ENCODE data around the gene BCAP29.
"Not testable (repeated sequence)": the region's sequence is repeated elsewhere in the genome, so short reads cannot be mapped to it uniquely, and the experiment has no call there.

Gene BCAP29

DNA sequence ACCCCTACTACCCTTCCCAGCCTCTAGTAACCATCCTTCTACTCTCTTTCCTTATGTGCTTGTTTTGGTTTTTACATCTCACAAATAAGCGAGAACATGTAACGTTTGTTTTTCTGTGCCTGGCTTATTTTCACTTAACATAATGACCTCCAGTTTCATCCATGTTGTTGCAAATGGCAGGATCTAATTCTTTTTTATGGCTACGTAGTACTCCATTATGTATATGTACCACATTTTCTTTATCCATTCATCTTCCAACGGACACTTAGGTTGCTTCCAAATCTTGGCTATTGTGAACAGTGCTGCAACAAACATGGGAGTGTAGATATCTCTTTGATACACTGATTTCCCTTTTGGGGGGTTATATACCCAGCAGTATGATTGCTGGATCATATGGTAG, 47.0 kb downstream of the BCAP29 start:
- no peak for DNase-seq

DNA sequence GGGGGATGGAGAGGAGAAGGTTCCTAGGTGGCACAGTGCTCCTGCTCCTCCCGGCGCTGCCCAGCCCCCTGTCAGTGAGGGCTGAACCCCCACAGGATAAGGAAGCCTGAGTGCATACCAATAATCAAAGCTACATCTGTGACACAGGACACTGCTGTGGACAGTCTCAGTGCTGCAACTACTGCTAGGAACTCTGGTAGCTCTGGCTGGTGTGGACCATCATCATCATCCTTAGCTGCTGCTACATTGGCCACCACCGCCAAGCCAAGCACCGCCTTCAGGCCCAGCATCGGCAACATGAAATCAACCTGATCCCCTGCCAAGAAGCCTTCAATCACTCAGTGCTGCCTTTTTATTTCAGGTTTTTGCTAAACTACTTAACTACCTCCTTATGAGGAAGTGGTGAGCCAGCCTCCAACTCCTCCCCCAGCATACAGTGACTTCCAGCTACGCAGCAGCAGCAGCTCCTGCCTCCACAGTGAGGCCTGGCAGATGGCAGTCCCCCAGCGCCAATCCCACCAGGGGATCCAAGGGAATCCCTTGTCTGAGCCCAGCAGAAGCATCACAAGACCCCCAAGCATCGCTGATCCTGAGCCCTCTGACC, 48.5 kb downstream of the BCAP29 start:
- DNase-seq, result no peak

GRCh38 chr7:107630342-107630741, 50.3 kb downstream of the BCAP29 start:
- DNase-seq, result no peak

GRCh38 chr7:107631588-107632491, 51.8 kb downstream of the BCAP29 start:
- no peak for DNase-seq

DNA sequence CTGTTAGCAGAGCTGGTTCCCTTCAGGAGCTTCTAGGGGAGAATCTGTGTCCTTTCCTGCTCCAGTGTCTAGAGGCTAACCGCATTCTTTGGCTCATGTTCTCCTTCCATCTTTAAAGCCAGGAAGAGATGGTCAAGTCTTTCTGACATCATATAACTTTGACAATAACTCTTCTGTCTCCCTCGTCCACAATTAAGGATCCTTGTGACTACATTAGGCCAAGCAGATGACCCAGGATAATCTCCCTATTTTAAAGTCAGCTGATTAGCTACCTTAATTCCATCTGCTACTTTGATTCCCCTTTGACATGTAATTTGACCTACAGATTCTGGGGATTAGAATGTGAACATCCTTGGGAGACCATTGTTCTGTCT, 52.4 kb downstream of the BCAP29 start:
- DNase-seq, result no peak

DNA sequence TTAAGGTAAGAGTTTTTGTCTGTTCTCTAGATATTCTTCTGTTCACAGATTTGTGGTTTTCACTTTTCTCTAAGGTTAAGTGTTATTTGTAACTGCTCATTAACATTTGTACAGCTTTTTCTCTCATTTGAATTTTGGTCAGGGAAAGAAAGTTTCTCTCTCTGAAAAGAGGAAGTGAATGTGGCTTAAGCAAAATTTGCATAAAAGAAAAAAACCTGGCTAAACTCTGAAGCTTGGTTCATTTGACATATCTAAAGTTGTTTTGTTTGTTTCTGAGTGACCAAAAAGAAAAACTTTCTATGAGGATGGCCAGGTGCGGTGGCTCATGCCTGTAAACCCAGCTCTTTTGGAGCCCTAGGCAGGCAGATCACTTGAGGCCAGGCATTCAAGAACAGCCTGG, 58.5 kb downstream of the BCAP29 start:
- no peak for DNase-seq

- DNase-seq, result not testable (repeated sequence)
Observed at GRCh38 chr7:107639070-107639469, 59.0 kb downstream of the BCAP29 start.

GRCh38 chr7:107641676-107642075, 61.6 kb downstream of the BCAP29 start:
- no peak for DNase-seq

- DNase-seq, result no peak
Observed at GRCh38 chr7:107642501-107642900, 62.5 kb downstream of the BCAP29 start.

- no peak for DNase-seq
Observed at GRCh38 chr7:107643407-107643806, 63.4 kb downstream of the BCAP29 start.

GRCh38 chr7:107643938-107644308, 63.9 kb downstream of the BCAP29 start:
- DNase-seq, result no peak

GRCh38 chr7:107644309-107644974, 64.4 kb downstream of the BCAP29 start:
- no peak for DNase-seq

GRCh38 chr7:107652642-107653041, 72.6 kb downstream of the BCAP29 start:
- no peak for DNase-seq

GRCh38 chr7:107658467-107658866, 78.4 kb downstream of the BCAP29 start:
- no peak for DNase-seq

DNA sequence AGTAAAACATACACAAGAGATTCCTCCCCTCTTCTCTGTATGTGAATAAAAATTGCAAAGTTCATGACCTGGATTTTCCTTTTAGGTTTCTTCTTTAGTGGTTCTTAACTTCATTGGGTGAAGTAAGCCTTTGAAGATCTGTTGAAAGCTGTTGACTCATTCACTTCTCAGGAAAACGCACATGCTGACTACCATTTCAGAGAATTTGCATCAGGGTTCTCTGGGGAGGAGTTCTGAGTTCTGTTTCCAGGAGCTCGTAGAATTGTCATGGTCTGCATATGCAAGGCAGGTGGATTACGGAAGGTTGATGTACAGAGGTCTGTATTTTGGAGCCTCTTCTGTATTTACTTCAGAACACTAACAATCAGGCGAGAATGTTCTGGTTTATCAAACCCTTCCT, 79.6 kb downstream of the BCAP29 start:
- peak; percentile 3 for DNase-seq

DNA sequence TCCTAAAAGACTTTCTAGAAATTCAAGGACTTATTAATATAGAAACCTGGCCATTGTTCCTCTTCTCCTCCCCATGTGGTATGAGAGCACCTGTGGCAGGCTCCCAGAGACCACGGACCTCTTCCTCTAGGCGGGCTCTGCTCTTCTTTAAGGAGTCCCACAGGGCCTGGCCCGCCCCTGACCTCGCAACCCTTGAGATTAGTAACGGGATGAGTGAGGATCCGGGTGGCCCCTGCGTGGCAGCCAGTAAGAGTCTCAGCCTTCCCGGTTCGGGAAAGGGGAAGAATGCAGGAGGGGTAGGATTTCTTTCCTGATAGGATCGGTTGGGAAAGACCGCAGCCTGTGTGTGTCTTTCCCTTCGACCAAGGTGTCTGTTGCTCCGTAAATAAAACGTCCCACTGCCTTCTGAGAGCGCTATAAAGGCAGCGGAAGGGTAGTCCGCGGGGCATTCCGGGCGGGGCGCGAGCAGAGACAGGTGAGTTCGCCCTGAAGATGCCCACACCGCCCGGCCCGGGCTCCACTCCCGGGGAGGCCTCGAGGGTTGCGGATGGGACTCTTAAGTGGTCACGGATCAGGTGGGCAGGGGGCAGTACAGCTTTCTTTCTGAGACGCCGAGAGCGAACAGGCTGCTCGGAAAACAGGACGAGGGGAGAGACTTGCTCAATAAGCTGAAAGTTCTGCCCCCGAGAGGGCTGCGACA, 80.5 kb downstream of the BCAP29 start, which contains the start of gene SLC26A4:
TSS of gene SLC26A4 (plus strand) at position 448 of the 700 bp plus-strand sequence. CDS start 814 bp downstream, outside the sequence.
- no peak for DNase-seq

DNA sequence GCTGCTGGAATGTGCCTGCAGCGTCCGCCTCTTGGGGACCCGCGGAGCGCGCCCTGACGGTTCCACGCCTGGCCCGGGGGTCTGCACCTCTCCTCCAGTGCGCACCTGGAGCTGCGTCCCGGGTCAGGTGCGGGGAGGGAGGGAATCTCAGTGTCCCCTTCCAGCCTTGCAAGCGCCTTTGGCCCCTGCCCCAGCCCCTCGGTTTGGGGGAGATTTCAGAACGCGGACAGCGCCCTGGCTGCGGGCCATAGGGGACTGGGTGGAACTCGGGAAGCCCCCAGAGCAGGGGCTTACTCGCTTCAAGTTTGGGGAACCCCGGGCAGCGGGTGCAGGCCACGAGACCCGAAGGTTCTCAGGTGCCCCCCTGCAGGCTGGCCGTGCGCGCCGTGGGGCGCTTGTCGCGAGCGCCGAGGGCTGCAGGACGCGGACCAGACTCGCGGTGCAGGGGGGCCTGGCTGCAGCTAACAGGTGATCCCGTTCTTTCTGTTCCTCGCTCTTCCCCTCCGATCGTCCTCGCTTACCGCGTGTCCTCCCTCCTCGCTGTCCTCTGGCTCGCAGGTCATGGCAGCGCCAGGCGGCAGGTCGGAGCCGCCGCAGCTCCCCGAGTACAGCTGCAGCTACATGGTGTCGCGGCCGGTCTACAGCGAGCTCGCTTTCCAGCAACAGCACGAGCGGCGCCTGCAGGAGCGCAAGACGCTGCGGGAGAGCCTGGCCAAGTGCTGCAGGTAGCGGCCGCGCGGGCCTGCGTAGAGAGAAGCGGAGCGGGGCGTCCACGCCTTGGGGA, 81.2 kb downstream of the BCAP29 start:
- DNase-seq, result peak; percentile 13

GRCh38 chr7:107661865-107662379, 81.9 kb downstream of the BCAP29 start:
- no peak for DNase-seq

GRCh38 chr7:107663196-107663595, 83.2 kb downstream of the BCAP29 start:
- no peak for DNase-seq

DNA sequence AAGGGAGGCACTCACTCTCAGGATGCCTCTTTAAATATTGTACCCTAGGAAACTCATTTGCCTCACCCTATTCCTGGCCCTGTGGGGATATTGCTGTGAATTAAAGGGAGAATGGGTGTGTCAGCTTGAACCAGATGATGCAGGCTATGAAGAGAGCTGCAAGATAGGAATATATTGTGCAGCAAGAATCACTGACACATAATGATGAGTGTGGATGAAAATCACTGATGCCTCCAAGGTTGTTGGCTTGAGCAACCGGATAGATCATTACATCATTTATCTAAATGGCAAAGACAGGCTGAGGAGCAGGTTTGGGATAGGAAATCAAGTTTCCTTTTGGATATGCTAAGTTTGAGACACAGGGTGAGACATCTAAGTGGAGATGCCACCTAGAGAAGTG, 86.7 kb downstream of the BCAP29 start:
- DNase-seq, result no peak

GRCh38 chr7:107667341-107667740, 87.3 kb downstream of the BCAP29 start:
- DNase-seq, result no peak

- DNase-seq, result no peak
Observed at GRCh38 chr7:107668296-107668695, 88.2 kb downstream of the BCAP29 start.
